K562 (cell line): ENCODE data around the gene TCP10L. TPM values are rescaled to one million over a fixed set of nuclear protein-coding genes. Genes with fewer than 3 reads are reported as not detected.
A peak's percentile ranks its signal among the peaks of the same experiment; 100 is the strongest.

Source experiments
- AFF4 ChIP-seq: sonication (generic); formaldehyde crosslinking; IDR thresholded peaks from 2 replicates; pipeline ENCODE4 v1.8.0; 2023; ENCODE audit warnings: mild to moderate bottlenecking, missing genetic modification reagents
- ARID1B ChIP-seq: fragments of 450-650 bp; IDR thresholded peaks from 2 replicates; pipeline ENCODE4 v1.6.1; 2016; ENCODE audit warnings: antibody characterized with exemption, mild to moderate bottlenecking, inconsistent platforms
- ATF3 ChIP-seq, 2 experiments: fragments of 450-650 bp in 1 of 2; sonication (generic) in 1 of 2; formaldehyde crosslinking in 1 of 2; IDR thresholded peaks in 1 of 2; conservative IDR thresholded peaks in 1 of 2; 2 replicates each; pipeline versions ENCODE4 v1.6.1 to v1.8.1; 2016 to 2023; ENCODE audit warnings: mild to moderate bottlenecking in 2 of 2, moderate library complexity in 2 of 2, inconsistent platforms in 1 of 2, missing genetic modification reagents in 1 of 2
- BACH1 ChIP-seq: fragments of 200-800 bp; sonication (Bioruptor generic); IDR thresholded peaks from 2 replicates; pipeline ENCODE4 v1.6.1; 2016; ENCODE audit warnings: missing genetic modification characterization, missing compliant biosample characterization
- CBFA2T2 ChIP-seq: fragments of 450-650 bp; conservative IDR thresholded peaks from 2 replicates; pipeline ENCODE4 v1.6.1; 2017; ENCODE audit warnings: mild to moderate bottlenecking
- CREM ChIP-seq: IDR thresholded peaks from 2 replicates; pipeline ENCODE4 v1.6.1; 2014; ENCODE audit warnings: antibody characterized with exemption, low read depth
- ETS1 ChIP-seq: conservative IDR thresholded peaks from 2 replicates; pipeline ENCODE4 v1.6.1; 2011; ENCODE audit warnings: low read depth, mild to moderate bottlenecking, low read length; ENCODE audit not compliant: control insufficient read depth
- FOXA3 ChIP-seq, 2 experiments: fragments of 450-650 bp in 1 of 2; sonication (generic) in 1 of 2; formaldehyde crosslinking; IDR thresholded peaks in 1 of 2; conservative IDR thresholded peaks in 1 of 2; 2 replicates each; pipeline versions ENCODE4 v1.4.0 to v1.8.0; 2020 to 2022; ENCODE audit warnings: mild to moderate bottlenecking in 2 of 2, missing genetic modification reagents in 1 of 2
- HMG20B ChIP-seq: fragments of 250-450 bp; sonication (Bioruptor Pico); IDR thresholded peaks from 2 replicates; pipeline ENCODE4 v1.5.0; 2021; ENCODE audit warnings: mild to moderate bottlenecking
- HNRNPLL ChIP-seq: fragments of 200-400 bp; formaldehyde crosslinking; IDR thresholded peaks from 2 replicates; pipeline ENCODE4 v1.6.1; 2017; ENCODE audit warnings: low read length, low read depth, mild to moderate bottlenecking; ENCODE audit not compliant: poor library complexity, severe bottlenecking
- KDM2B ChIP-seq: fragments of 250-450 bp; sonication (Bioruptor Pico); IDR thresholded peaks from 2 replicates; pipeline ENCODE4 v1.8.0; 2021; ENCODE audit warnings: mild to moderate bottlenecking, moderate library complexity
- LARP7 ChIP-seq: fragments of 450-650 bp; IDR thresholded peaks from 2 replicates; pipeline ENCODE4 v1.6.1; 2016
- LCOR ChIP-seq: sonication (generic); formaldehyde crosslinking; IDR thresholded peaks from 2 replicates; pipeline ENCODE4 v1.8.0; 2022; ENCODE audit warnings: mild to moderate bottlenecking, missing genetic modification reagents
- MIER1 ChIP-seq: fragments of 450-650 bp; IDR thresholded peaks from 2 replicates; pipeline ENCODE4 v1.6.1; 2016; ENCODE audit warnings: antibody characterized with exemption, mild to moderate bottlenecking, low read depth
- MTA2 ChIP-seq: fragments of 450-650 bp; IDR thresholded peaks from 2 replicates; pipeline ENCODE4 v1.6.1; 2016; ENCODE audit warnings: low read depth
- MYNN ChIP-seq, 2 experiments: sonication (generic); formaldehyde crosslinking in 1 of 2; IDR thresholded peaks; 2 replicates each; pipeline versions ENCODE4 v1.5.0 to v1.6.1; 2016 to 2020; ENCODE audit warnings: antibody characterized with exemption in 1 of 2, missing genetic modification reagents in 1 of 2
- NCOR1 ChIP-seq: fragments of 450-650 bp; IDR thresholded peaks from 2 replicates; pipeline ENCODE4 v1.6.1; 2016; ENCODE audit warnings: mild to moderate bottlenecking, moderate library complexity
- POLR2B ChIP-seq: fragments of 450-650 bp; IDR thresholded peaks from 2 replicates; pipeline ENCODE4 v1.6.1; 2018; ENCODE audit warnings: low read depth; ENCODE audit not compliant: partially characterized antibody
- TAL1 ChIP-seq: fragments of 450-650 bp; IDR thresholded peaks from 2 replicates; pipeline ENCODE4 v1.6.1; 2016; ENCODE audit warnings: mild to moderate bottlenecking
- YBX1 ChIP-seq: fragments of 450-650 bp; IDR thresholded peaks from 2 replicates; pipeline ENCODE4 v1.7.1; 2016; ENCODE audit warnings: mild to moderate bottlenecking
- ZC3H11A ChIP-seq: IDR thresholded peaks from 2 replicates; pipeline ENCODE4 v1.6.1; 2012; ENCODE audit warnings: low read depth, low read length, improper control_type of control experiment
- ZNF766 ChIP-seq: fragments of 200-800 bp; sonication (Bioruptor generic); conservative IDR thresholded peaks from 2 replicates; pipeline ENCODE4 v1.6.1; 2016; ENCODE audit warnings: missing genetic modification characterization, missing compliant biosample characterization
- polyA plus RNA-seq, 8 experiments: library from polyadenylated mRNA; depleted of rRNA in 4 of 8; stranded (reverse) in 5 of 8; unstranded in 3 of 8; fragments of >200 nt; fragmentation: Nextera tagmentation in 2 of 8; fragmentation: Illumina TruSeq in 1 of 8; extraction: Ambion mirVana in 2 of 8; extraction: Trizol in 1 of 8; gene quantifications; 2 replicates each; pipeline versions ENCODE4 v1.2.1 to v1.2.3, GENCODE V29; 2011 to 2014; ENCODE audit warnings: inconsistent platforms in 1 of 8, missing spikeins in 1 of 8
- total RNA-seq, 7 experiments: library from RNA; depleted of rRNA in 6 of 7; stranded (reverse); fragments of >200 nt in 6 of 7; fragmentation: Illumina TruSeq in 2 of 7; extraction: Trizol in 2 of 7; gene quantifications; 2 replicates each; pipeline versions ENCODE4 v1.2.1 to v1.2.3, GENCODE V29; 2011 to 2021; ENCODE audit warnings: low replicate concordance in 1 of 7

The TCP10L gene
- total and polyA plus RNA-seq, 9 of the 15 experiments (the other 6 are each of a cell fraction or from before 2014, with no cell fraction given), result 0.34 to 0.91 (median 0.56) TPM; not detected in 2

- 0 out of 2 replicates have a peak, but pooled peaks have one; percentile 23 for TF ChIP-seq MYNN (IDR thresholded peaks at IDR 0.05)
- TF ChIP-seq MYNN (CRISPR knock-in tag; IDR thresholded peaks at IDR 0.05), result no peak
- no peak for TF ChIP-seq BACH1 (tag)
- TF ChIP-seq LCOR (CRISPR knock-in tag), result no peak
- TF ChIP-seq MIER1, result no peak
- no peak for TF ChIP-seq ZNF766 (CRISPR knock-in tag)
- peak; percentile 29; the same call in 1 of the 2 replicates for TF ChIP-seq NCOR1
- TF ChIP-seq KDM2B (CRISPR knock-in tag), result no peak
- TF ChIP-seq HMG20B (CRISPR knock-in tag), result no peak
- peak; percentile 71 for TF ChIP-seq ARID1B
- no peak for TF ChIP-seq ETS1
- TF ChIP-seq LARP7, result no peak
- no peak for TF ChIP-seq AFF4 (CRISPR knock-in tag)
- peak; percentile 40; the same call in 1 of the 2 replicates for TF ChIP-seq TAL1
- TF ChIP-seq HNRNPLL, result no peak
- TF ChIP-seq CREM, result no peak
- TF ChIP-seq ZC3H11A, result no peak
- no peak for TF ChIP-seq YBX1
- peak; percentile 33; the same call in 1 of the 2 replicates for TF ChIP-seq ATF3 (IDR thresholded peaks at IDR 0.05)
- TF ChIP-seq ATF3 (CRISPR knock-in tag; conservative IDR thresholded peaks at IDR 0.05), result no peak
- TF ChIP-seq MTA2, result no peak
- TF ChIP-seq POLR2B, result no peak
- no peak for TF ChIP-seq FOXA3 (CRISPR knock-in tag; conservative IDR thresholded peaks at IDR 0.05 in 1 of 2, IDR thresholded peaks at IDR 0.05 in 1 of 2)
- TF ChIP-seq CBFA2T2, result 0 out of 2 replicates have a peak, but pooled peaks have one; percentile 20
These were observed 38.3 kb downstream of the TCP10L start (continued) for GRCh38 chr21:32547018-32547417.
